GM21515 (cell line): Measurements from ENCODE around the gene SLC2A8.
A peak's percentile ranks its signal among the peaks of the same experiment; 100 is the strongest.

Source experiments
- ATAC-seq: cut with Tn5 transposase; IDR thresholded peaks from one replicate; pipeline ENCODE4 v1.9.1; 2021; ENCODE audit not compliant: unreplicated experiment

SLC2A8 gene

GRCh38 chr9:127396808-127397645 lies at the start of gene SLC2A8:
SLC2A8 (plus strand) TSS chr9:127397169; CDS start chr9:127397231, 62 bp downstream.
- peak; percentile 94 for ATAC-seq

GRCh38 chr9:127347831-127348776 lies 48.9 kb upstream of the SLC2A8 start:
- no peak for ATAC-seq

- no peak for ATAC-seq
Measured at GRCh38 chr9:127349483-127350113, 47.4 kb upstream of the SLC2A8 start.

DNA sequence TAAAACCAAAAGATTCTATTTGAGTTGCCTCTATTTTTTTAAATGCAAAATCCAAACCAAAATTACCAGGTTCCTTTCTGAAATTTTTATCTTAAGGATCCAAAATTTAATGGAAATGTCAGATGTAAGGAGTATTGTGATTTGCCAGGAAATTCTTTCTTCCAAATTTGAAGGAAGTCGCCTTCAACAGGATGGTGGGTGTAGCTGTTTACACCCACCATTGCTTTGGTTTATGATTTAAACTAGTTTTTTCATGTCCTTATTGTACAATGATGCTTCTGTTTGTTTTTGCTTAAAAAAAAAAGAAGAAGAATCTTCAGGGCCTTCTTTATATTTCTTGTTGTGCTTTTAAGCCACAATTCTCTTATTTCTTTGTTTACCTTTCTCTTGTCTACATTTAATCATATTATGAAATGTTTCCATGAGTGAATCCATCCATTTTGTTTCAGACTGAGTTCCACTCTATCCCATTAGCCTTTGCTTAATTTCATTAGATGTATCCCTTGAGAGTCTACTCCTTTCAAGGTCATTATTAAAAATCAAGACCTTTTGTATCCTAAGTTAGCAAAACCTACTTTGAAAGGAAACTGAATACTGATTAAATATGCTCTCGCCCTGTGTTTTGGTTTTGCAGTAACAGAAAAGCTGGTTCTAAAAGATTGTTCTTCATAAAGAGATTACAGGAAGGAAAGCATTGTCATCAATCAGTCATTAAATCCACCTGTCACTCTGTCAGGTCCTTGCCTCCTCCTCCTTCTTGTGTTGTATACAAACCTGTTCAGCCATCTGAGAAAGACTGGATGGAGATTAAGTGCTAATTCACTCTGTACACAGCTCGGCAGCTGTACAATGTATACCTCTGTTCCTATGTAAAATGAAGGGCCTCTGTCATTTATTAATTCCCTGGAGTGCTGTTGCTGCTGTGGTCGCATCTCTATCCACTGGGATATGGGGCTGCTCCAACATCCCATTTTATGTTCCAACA lies 45.5 kb upstream of the SLC2A8 start:
- no peak for ATAC-seq

GRCh38 chr9:127353882-127354281 lies 43.1 kb upstream of the SLC2A8 start:
- no peak for ATAC-seq

DNA sequence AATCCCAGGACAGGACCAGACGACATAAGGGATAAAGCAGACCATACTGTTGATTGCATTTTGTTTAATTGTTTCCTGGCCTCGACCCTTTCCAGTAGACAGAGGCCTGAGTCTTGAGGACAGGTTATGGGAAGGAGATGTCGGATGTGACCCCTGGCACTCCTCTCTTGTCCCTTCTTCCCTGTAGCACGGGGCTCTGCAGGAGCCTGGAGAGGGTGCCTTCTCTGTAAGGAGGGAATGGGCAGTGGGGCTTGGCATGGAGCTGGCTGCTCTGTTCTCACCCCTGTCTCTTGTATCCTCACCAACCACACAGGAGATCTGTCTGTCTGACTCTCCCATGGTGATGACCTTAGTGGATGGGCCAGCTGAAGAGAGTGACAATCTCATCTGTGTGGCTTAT lies 40.1 kb upstream of the SLC2A8 start:
- ATAC-seq = no peak

DNA sequence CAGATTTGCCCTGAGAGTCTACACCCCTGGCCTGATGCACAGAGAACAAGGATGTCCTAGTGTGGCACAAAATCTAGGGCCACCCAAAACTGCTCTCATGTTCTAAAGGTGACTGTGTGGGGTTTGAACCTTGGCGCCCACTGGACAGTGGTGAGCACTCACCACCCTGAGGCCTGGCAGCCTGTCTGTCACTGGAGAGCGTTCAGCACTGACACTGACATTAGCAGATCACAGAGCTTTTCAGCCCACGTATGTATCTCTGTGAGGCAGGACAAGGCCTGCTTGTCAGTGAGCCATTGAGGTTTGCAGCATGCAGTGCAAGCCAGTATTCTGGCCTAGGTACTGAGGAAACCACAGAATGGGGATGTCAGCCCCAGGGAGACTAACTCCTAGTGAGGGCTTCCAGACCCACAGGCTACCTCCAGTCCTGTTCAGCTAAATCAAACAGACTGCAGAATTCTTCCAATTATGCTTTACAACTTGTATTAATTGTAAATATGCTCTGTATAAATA lies 38.9 kb upstream of the SLC2A8 start:
- ATAC-seq = no peak

DNA sequence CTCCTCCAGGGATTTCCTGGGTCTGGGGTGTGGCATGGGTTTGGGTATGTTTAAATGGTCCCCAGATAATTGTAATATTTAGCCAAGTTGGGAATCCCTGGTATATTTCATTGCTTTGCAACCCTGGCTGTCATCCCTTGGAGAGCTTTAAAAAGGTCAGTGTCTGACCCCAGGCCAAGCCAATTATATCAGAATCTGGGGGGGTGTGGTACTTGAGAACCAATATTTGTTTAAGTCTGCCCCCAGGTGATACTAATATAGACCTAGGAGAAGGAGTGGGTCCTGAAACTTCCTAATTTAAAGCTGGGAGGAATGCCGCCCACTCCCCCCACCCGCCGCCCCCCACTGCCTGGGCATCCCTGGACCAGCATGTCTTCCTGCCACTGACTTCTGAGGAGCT lies 38.2 kb upstream of the SLC2A8 start:
- no peak for ATAC-seq

DNA sequence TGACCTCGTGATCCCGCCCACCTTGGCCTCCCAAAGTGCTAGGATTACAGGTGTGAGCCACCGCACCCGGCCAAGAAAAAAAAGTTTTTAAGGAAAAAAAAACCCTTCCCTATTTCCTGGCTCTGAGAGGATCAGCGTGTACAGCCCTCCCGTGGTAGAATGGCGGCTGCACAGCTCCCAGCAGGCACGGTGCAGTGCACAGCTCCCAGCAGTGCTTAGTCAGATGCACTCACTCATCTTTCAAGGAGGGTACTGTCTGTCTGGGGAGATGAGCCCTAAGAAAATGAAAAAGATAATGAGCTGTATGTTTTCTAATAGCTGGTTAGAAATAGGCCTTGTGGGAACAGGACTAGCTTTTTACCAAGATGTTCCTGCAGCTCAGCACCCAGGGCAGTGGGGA lies 36.7 kb upstream of the SLC2A8 start:
- ATAC-seq = no peak

GRCh38 chr9:127360829-127361228 lies 36.1 kb upstream of the SLC2A8 start:
- no peak for ATAC-seq

GRCh38 chr9:127361561-127361960 lies 35.4 kb upstream of the SLC2A8 start:
- no peak for ATAC-seq

DNA sequence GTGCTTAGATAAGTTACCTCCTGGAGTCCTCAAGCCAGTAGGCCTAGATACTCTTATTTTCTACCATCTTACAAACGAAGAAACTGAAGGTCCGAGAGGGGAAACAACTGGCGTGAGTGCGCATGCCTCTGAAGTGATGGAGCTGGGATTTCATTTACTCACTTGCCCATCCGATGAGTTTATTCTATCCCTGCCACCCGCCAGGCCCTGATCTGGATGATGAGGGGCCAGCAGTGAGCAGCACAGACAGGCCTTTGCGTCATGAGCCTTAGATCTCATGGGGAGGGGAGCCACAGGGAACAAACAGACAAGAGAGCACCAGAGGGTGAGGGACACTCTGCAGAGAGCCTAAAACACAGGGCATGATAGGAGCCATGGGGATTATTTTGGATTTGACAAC lies 34.1 kb upstream of the SLC2A8 start:
- ATAC-seq = no peak

DNA sequence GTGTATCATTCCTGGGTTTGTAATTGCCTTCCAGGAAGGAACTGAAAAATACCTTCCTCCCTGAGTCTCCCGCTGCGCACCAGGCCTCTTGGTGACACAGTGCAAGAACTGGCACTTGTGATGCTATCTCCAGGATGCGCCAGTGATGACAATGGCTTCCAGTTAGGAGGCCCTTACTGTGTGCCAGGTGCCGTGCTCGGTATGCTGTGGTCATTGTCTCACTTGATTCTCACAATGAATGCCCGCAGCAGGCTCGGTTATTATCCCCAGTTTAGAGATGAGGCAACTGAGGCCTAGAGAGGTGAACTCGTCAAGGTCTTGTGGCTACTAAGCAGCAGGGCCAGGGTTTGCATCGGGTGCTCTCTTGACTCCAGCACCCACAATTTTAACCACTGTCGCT lies 31.5 kb upstream of the SLC2A8 start:
- no peak for ATAC-seq

DNA sequence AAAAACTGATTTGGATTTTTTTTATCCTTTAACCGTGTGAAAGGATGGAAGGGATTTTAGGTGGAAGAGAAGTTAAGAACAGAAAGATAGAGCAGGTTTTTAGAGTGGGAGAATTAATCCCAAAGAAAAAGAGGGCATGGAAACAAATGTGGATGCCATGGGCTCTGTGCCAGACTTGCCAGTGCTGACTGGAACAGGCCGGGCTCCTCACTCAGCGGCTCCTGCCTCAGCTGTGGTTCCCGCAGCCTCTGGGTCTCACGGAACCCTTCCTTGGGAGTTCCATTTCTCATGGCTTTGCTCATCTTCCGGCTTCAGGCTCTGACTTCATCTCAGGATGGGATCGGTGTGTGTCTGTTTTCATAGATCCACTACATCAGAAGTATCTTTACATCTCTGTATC lies 30.4 kb upstream of the SLC2A8 start:
- no peak for ATAC-seq

- no peak for ATAC-seq
Measured at GRCh38 chr9:127368852-127369402, 28.0 kb upstream of the SLC2A8 start.

- no peak for ATAC-seq
Measured at GRCh38 chr9:127369428-127369827, 27.5 kb upstream of the SLC2A8 start.

- ATAC-seq = no peak
Measured at GRCh38 chr9:127370147-127370579, 26.8 kb upstream of the SLC2A8 start.

GRCh38 chr9:127370672-127371648 lies 26.0 kb upstream of the SLC2A8 start:
- ATAC-seq = no peak
